ENCODE data around the gene CACNB2.

DNA sequence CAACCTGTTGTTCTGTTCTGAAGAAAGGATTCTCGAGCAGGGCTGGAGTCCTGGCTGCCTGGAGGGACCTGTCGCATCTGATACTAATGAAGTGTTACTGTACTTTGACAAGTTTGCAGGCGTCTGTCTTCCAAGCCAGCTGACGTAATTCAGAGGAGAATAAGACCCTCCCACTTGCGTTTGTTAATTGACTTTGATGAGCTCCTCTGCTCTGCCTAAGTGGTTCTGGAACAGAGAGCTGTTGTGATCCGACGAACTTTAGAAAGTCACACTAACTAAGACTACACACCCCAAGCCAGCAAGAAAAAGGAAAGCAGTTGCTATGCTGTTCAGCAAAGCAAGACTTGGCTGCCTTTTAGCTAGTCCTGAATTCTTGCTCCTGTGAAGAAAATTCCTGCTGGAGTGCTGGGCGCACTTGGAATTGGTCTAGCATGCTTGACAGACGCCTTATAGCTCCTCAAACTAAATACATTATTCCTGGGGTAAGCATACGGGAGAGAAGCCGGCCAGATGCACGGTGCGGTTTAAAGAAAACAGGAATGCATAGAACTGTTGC, 200.3 kb downstream of the CACNB2 start:
- peak in 1 of 2 donors; percentile 8 for TF ChIP-seq POLR2A (IDR thresholded peaks at IDR 0.05)
- TF ChIP-seq, protein P1, sequence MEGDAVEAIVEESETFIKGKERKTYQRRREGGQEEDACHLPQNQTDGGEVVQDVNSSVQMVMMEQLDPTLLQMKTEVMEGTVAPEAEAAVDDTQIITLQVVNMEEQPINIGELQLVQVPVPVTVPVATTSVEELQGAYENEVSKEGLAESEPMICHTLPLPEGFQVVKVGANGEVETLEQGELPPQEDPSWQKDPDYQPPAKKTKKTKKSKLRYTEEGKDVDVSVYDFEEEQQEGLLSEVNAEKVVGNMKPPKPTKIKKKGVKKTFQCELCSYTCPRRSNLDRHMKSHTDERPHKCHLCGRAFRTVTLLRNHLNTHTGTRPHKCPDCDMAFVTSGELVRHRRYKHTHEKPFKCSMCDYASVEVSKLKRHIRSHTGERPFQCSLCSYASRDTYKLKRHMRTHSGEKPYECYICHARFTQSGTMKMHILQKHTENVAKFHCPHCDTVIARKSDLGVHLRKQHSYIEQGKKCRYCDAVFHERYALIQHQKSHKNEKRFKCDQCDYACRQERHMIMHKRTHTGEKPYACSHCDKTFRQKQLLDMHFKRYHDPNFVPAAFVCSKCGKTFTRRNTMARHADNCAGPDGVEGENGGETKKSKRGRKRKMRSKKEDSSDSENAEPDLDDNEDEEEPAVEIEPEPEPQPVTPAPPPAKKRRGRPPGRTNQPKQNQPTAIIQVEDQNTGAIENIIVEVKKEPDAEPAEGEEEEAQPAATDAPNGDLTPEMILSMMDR (IDR thresholded peaks at IDR 0.05) = no peak
